NOMO-1 treated with DMSO at 0.1 percent for 48 hours (cell line): ENCODE measurements around the gene ANKRD13B.
"Not testable (repeated sequence)": the region's sequence is repeated elsewhere in the genome, so short reads cannot be mapped to it uniquely, and the experiment has no call there.

ENCODE experiments used
- DNase-seq: peaks from one replicate; lab custom pipeline; 2025; ENCODE audit not compliant: unreplicated experiment; lab: John Stamatoyannopoulos, UW

Gene ANKRD13B

GRCh38 chr17:29592850-29593551 is at the start of gene ANKRD13B:
TSS of gene ANKRD13B (plus strand) at chr17:29593132. CDS start at chr17:29593622, 490 bp downstream.
- no peak for DNase-seq

GRCh38 chr17:29544066-29544465 is 48.9 kb upstream of the ANKRD13B start:
- no peak for DNase-seq

GRCh38 chr17:29546085-29546484 is 46.8 kb upstream of the ANKRD13B start:
- no peak for DNase-seq

GRCh38 chr17:29546830-29547229 is 46.1 kb upstream of the ANKRD13B start:
- DNase-seq = no peak

GRCh38 chr17:29549177-29549923 is 43.6 kb upstream of the ANKRD13B start:
- no peak for DNase-seq

- DNase-seq = no peak
Measured at GRCh38 chr17:29555840-29556239, 37.1 kb upstream of the ANKRD13B start.

GRCh38 chr17:29557085-29557738 is 35.7 kb upstream of the ANKRD13B start:
- no peak for DNase-seq

- no peak for DNase-seq
Measured at GRCh38 chr17:29557739-29558116, 35.2 kb upstream of the ANKRD13B start.

GRCh38 chr17:29558139-29558538 is 34.8 kb upstream of the ANKRD13B start:
- not testable (repeated sequence) for DNase-seq

GRCh38 chr17:29559640-29560039 is 33.3 kb upstream of the ANKRD13B start:
- no peak for DNase-seq

GRCh38 chr17:29560316-29560715 is 32.6 kb upstream of the ANKRD13B start:
- DNase-seq = peak; percentile 92

GRCh38 chr17:29561554-29562517 is 31.1 kb upstream of the ANKRD13B start:
- peak; percentile 10 for DNase-seq

GRCh38 chr17:29562615-29563014 is 30.3 kb upstream of the ANKRD13B start:
- no peak for DNase-seq

GRCh38 chr17:29563816-29564215 is 29.1 kb upstream of the ANKRD13B start:
- no peak for DNase-seq

GRCh38 chr17:29565643-29566472 is 27.1 kb upstream of the ANKRD13B start:
- DNase-seq = peak; percentile 25

- DNase-seq = peak; percentile 73
Measured at GRCh38 chr17:29566473-29567303, 26.2 kb upstream of the ANKRD13B start, which contains the start of gene ABHD15. TSS of gene ABHD15 (minus strand) at chr17:29567037. CDS start at chr17:29566966, 71 bp downstream.

GRCh38 chr17:29567304-29567553 is 25.7 kb upstream of the ANKRD13B start:
- DNase-seq = no peak

- DNase-seq = peak; percentile 75
Measured at GRCh38 chr17:29567554-29568330, 25.2 kb upstream of the ANKRD13B start.
